GM19351 (cell line): Measurements from ENCODE around the gene ART5.
"Not testable (repeated sequence)": the region's sequence is repeated elsewhere in the genome, so short reads cannot be mapped to it uniquely, and the experiment has no call there.

Experiments
- ATAC-seq: cut with Tn5 transposase; IDR thresholded peaks from one replicate; pipeline ENCODE4 v1.9.1; 2021; ENCODE audit warnings: mild to moderate bottlenecking, moderate library complexity; ENCODE audit not compliant: unreplicated experiment

Gene ART5

DNA sequence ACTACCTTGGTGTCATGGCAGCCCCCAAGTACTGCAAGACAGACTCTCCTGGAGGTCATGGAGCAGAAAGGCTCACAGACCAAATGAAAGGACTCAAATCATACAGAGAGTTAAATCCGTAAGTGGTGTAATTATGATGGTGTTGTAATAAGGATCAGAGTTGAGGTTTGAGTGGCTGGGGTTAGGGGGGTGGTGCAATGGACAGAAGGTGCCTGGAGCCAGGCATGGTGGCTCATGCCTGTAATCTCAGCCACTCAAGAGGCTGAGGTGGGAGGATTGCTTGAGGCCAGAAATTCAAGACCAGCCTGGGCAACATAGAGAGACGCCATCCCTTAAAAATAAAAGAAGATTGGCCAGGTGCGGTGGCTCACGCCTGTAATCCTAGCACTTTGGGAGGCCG is 18.7 kb downstream of the ART5 start:
- ATAC-seq, result no peak

DNA sequence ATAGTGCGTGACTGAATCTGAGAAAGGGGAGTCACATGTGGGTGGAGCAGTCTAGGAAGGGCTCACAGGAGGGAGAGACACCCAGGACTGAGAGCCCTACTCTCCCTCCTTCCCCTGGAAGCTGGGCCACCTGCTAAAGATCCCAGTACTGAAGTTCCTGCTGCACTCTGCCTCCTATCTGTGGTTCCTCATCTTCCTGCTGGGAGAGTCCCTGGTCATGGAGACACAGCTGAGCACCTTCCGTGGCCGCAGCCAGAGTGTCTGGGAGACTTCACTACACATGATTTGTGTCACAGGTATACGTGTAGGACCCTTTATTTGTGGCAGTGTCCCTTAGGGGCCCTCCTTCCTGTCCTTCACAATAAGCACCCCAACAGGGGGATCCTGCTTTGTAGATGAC is 19.3 kb downstream of the ART5 start:
- ATAC-seq, result no peak

DNA sequence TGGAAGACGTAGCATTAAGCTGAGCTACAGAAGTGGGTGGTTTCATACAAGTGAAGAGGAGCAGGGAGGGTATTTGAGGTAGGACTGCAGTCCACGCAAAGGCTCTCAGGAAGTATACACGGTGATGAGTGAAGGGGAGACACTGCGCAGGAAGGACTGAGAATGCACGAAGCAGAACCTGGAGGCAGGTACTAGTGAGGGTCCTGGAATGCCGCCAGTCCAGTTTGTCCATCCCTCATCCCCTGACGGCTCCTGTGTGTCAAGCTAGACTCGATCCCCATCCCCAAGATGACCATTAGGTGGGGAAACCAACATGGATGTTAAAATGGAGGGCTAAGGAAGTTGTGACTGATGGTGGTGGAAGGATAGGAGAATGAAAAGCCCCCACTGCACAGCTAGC is 23.8 kb downstream of the ART5 start:
- no peak for ATAC-seq

DNA sequence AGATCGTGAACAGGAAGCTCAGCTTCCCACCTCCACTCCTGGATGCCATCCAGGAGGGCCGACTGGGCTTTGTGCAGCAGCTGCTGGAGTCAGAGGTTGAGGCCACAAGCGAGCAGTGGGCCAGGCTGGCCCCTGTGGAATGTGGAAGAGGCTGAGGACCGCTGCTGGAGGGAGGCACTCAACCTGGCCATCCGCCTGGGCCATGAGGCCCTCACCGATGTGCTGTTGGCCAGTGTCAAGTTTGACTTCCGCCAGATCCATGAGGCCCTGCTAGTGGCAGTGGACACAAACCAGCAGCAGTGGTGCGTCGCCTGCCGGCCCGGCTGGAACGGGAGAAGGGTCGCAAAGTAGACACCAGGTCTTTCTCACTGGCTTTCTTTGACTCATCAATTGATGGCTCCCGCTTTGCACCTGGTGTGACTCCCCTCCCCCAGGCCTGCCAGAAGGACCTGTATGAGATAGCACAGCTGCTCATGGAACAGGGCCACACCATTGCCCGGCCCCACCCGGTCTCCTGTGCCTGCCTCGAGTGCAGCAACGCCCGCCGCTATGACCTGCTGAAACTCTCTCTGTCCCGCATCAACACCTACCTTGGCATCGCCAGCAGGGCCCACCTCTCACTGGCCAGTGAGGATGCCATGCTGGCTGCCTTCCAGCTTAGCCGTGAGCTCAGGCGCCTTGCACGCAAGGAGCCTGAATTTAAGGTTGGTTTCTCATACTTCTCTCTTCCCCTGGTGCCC is 24.9 kb downstream of the ART5 start:
- ATAC-seq, result no peak

DNA sequence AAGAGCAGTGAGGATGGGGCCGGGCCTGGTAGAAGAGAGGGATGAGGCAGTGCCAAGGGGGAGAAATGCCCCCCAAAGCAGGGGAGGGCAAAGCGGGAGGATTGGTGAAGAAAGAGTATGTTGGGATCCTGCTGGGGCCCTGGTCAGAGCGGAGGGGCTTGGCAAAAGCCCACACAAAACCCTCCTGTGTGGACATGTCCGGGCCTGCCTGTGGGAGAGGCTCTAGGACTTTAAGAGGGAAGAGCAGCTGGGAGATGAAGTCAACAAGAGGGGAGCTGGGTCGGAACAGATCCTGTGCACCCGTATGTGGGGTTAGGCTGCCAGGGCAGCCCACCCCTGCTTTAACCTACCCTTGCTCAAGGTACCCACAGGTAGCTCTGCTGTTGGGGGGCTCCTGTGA is 25.8 kb downstream of the ART5 start:
- no peak for ATAC-seq

DNA sequence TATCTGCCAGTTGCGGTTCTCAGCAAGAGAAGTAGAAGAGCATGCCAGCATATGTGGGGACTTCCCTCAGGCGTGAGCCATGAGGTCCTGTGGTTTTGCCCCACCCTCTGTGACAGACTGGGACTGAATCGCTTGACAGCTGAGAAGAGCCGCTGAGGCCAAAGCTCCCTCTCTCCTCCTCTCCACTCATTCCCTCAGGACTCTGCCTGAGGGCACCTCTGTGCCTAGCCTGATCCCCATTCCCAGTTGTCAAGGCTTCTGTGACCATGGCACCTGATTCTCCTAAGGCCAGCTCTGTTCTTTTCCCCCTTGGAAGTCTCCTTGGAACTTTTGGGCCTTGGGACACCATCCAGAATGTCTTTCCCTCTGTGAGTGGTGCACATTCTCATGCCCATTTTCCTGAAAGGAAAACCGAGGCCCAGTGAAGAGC is 27.0 kb downstream of the ART5 start:
- ATAC-seq, result no peak

DNA sequence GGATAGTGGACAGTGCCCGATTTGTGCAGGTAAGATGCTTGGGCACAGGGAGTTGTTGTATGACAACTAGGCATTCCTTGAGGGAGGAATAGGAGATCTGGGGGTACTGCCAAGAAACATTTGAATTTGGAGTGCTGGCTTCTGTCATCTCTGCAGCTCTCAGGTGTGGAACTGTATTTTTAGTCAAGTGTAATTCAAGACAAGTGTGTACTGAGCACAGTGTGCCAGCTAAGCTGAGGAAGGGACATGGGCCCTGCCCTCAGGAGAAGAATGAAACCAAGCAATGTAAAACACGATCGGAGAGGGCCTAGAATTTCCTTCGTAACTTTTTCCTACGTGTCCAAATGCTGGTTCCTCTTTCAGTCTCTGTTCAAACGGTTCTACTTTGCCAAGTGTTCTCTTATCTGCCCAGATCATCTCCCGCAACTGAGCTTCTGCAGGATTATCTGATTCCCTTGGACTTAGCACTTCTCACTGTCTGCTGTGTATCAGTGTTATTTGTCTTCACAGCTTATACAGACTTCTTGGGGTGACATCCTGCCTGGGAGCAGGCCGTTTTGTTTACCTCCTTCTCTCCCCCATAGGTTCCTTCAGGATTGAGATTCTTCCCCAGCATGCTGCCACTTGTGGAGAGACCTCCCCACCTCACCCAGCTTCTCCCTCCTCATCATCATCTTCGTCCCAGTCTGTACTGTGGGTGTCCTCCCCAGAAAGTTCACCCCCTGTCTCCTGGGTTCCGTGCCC is 27.6 kb downstream of the ART5 start:
- no peak for ATAC-seq

DNA sequence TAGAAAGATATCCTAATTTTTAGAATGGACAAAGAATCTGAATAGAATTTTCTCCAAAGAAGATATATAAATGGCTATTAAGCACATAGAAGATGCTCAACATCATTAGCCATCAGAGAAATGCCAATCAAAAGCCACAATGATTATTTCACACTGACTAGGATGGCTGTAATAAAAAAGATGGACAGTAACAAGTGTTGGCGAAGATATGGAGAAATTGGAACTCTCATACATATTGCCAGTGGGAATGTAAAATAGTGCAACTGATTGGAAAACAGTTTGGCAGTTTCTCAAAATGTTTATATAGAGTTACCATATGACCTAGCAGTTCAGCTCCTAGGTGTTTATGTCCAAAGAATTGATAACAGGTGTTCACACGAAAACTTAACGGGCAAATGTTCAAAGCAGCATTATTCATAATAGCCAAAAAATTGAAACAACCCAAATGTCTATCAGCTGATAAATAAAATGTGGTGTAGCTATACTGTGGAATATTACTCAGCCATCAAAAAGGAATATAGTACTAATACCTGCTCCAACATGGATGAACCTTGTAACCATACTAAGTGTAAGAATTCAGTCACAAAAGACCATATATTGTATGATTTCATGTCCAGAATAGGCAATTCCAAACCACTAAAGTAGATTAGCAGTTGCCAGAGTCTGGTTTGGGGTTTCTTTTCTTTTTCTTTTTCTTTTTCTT is 29.7 kb downstream of the ART5 start:
- no peak for ATAC-seq

DNA sequence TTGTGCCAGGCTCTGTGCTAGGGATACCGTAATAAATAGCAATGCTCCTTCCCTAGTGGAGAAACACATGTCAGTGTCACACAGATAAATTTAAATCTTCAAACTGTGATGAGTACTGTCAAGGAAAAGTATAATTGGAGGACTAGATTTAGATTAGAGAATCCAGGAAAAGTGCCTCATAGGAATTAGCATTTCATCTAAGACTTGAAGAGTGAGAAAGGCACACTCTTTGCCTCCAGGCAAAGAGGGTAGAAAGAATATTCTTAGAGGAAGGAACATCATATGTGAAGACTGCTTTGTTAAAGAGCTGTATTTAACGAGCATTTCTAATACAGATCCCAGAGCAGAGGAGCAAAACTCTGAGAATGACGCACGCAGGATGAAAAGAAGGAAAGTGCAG is 30.9 kb downstream of the ART5 start:
- no peak for ATAC-seq

DNA sequence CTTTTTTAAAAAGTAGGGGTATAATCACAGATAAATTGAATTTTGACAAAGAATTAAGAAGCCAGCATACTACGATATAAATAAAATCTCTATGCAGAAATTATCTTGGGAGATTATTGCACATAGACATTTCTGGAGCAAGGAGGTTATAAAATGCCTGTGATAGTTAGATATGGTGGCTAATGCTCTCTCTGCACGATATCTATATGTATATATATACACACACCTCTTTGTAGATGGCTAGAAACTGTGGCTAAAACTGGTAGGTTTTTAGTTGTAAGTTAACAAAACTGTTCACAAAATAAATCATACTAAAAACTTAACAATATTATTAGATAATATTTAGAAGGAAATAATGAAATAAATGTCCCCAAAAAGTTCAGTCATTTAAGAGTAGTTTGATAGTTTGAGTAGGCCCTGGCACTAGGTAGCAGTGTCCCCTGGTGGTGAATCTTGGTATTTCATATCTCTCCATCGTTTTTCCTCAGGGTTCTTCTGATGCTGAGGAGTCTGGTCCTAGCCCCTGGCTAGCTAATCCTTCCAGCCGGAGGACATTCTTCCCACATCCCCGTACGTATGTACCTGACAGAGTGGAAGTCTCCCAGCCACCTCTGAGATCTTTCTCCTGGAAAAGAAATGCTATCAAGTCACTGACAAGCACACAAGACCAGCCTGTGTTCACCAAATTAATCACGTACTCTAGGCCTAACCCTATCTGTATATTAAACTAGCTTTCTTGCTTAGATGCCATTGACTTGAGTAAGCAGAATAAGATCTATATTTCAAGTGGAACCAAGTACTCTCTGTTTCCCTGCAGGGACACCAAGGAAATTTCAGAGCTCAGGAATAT is 32.2 kb downstream of the ART5 start:
- no peak for ATAC-seq

DNA sequence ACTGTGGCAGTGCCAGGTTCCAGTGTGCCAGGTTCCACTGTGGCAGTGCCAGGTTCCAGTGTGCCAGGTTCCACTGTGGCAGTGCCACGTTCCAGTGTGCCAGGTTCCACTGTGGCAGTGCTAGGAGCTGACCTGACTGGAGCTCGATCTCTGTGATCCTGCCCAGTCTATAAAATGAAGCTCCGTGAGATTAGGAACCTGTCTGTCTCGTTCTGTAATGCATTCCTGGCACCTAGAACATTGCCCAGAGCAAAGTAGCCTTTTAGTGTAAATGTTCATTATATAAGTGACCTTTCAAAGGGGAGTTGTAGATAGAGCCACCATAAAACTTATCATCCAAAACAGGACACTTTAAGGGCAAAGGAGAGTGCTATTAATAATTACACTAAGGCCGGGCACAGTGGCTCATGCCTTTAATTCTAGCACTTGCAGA is 36.0 kb downstream of the ART5 start:
- no peak for ATAC-seq

DNA sequence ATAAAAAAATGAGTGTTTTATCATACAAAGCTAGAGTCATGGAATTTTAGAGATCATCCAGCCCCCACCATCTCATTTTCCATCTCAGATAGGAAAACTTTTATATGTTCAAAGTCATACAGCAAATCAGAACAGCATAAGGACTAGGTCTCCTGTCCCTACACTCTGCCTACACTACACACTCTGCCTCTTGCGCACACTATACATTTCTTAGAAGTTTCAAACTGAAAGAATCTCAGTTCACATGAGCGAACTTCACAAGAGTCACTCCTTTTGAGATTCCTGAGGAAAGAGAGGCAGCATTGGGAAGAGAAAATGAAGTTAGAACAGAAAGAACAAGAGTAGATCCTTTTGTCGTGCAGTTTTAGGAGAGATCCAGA is 36.5 kb downstream of the ART5 start:
- no peak for ATAC-seq

DNA sequence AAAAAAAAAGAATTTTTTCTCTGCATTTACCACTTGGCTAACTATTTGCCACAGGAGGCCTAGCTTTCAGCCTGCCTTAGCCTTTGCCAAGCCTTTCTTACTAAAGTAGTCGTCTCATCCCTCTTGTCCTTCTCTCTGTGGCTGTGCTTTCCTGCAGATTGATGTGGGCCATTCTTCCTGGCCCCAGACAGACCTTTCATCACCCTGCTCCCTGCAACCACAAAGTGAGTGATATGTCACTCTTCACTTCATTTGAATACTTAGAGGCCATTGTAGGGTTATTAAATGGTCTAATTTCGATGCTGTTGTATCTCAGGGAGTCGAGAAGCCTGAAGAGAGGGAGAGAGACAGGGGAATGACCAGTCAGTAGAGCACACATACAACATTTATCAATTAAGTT is 37.6 kb downstream of the ART5 start:
- ATAC-seq, result no peak

DNA sequence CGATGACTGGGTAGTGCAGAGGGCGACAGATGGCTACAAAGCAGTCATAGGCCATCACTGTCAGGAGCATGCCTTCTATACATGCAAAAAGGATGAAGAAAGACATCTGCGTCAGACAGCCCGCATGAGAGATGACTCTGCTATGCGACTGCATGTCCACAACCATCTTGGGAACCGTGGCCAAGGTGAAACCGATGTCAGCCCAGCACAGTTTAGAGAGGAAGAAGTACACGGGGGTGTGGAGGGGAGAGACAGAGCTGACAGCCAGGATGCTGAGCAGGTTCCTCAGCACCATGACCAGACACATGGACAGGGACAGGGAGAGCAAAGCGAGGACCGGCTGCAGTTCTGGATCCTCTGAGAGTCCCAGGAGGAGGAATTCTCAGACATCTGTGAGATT is 41.6 kb downstream of the ART5 start:
- ATAC-seq, result not testable (repeated sequence)

DNA sequence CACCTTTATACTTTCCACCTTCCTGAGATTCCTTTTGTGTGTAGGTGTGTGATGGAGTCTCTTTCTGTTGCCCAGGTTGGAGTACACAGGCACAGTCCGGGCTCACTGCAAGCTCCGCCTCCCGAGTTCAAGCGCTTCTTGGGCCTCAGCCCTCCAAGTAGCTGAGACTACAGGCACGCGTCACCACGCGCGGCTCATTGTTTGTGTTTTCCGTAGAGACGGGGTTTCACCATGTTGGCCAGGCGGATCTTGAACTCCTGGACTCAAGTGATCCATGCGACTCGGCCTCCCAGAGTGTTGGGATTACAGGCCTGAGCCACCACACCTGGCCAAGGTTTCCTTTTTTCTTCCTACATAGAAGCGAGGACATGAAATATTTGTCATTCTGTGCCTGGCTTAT is 44.0 kb downstream of the ART5 start:
- not testable (repeated sequence) for ATAC-seq

DNA sequence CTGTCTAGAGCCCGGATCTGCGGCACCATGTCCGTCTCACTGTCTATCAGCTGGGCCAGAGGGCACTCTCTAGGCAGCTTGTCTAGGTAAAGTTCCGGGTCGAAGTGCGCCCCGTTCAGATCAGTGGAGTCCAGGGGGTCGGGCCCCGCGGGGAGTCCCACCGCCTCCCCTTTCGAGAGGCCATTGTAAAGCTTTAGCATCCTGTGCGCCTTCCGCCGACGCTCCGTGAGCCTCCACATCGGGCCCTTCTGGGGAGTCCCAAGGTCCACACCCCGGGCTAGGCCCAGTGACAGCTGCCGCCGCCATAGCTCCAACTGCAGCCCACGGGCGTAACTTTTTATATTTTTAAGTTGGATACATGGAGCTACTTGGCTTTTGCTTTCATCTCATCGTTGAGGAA is 50.5 kb downstream of the ART5 start:
- not testable (repeated sequence) for ATAC-seq

DNA sequence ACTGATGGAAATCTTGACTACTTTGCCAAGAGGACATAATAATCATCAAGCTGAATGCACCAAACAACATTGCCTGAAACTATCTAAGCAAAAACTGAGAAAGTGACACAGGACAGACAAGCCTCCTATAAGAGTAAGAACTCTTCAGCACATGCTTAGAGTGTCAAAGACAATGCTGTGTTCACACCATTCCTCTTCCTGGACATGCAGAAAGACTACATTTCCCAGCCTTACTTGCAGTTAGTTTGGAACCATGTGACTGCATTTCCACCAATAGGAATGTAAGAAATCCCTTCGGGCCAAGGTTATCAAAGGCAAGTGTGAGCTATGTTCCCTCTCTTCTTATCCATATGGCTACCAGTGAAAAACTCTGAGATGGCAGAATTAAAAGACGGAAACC is 51.6 kb downstream of the ART5 start:
- not testable (repeated sequence) for ATAC-seq

DNA sequence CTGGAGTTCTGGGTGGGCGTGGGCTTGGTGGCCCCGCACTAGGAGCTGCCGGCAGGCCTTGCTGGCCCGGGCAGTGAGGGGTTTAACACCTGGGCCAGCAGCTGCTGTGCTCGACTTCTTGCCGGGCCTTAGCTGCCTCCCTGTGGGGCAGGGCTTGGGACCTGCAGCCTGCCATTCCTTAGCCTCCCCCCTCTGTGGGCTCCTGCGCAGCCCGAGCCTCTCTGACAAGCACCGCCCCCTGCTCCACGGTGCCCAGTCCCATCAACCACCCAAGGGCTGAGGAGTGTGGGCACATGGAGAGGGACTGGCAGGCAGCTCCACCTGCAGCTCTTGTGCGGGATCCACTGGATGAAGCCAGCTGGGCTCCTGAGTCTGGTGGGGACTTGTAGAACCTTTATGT is 53.0 kb downstream of the ART5 start:
- ATAC-seq, result not testable (repeated sequence)
